HUDEP-2 (cell line): ENCODE data around the gene THEM5.

Source experiments
- DNase-seq, 76 experiments: peaks; one replicate each; lab custom pipeline; 2025; ENCODE audit not compliant: unreplicated experiment in 76 of 76; lab: John Stamatoyannopoulos, UW

THEM5 gene

DNA sequence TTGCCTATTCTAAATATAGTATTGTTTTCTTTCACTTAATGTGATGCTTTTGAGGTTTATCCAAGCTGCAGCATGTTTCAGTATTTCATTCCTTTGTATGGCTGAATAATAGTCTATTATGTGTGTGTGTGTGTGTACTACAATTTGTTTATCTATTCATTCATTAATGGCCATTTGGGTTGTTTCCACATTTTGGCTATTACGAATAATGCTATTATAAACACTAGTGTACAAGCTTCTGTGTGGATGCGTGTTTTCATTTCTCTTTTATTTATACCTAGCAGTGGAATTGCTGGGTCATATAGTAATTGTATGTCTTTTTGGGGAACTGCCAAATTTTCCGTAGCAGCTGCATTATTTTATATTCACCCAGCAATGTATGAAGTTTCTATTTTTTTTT, 15.0 kb upstream of the THEM5 start:
- no peak for DNase-seq

DNA sequence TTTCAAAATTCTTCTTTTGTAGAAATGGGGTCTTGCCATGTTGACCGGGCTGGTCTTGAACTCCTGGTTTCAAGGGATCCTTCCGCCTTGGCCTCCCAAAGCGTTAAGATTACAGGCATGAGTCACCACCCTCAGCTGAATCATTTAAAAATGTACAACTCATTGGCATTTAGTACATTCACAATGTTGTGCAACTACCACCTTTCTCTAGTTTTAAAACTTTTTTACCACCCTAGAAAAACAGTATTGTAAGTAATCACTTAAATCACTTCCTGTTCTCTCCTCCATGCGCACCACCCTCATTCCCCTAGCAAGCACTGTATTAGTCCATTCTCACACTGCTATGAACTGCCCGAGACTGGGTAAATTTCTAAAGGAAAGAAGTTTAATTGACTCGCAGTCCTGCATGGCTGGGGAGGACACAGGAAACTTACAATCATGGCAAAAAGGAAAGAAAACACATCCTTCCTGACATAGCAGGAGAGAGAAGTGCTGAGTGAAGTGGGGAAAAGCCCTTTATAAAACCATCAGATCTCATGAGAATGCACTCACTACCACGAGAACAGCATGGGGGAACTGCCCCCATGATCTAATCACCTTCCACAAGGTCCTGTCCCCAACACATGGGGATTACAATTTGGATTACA, 14.4 kb upstream of the THEM5 start:
- DNase-seq = no peak

DNA sequence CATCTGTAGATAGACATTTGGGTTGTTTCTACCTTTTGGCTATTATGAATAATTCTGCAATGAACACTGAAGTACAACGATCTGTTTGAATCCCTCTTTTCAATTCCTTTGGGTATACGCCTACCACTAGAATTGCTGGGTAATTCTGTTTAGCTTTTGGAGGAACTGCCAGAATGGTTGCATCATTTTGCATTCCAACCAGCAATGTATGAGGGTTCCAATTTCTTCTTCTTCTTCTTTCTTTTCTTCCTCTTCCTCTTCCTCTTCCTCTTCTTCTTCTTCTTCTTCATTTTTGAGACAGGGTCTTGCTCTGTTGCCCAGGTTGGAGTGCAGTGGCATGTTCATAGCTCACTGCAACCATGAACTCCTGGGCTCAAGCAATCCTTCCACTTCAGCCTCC, 13.8 kb upstream of the THEM5 start:
- DNase-seq = no peak

DNA sequence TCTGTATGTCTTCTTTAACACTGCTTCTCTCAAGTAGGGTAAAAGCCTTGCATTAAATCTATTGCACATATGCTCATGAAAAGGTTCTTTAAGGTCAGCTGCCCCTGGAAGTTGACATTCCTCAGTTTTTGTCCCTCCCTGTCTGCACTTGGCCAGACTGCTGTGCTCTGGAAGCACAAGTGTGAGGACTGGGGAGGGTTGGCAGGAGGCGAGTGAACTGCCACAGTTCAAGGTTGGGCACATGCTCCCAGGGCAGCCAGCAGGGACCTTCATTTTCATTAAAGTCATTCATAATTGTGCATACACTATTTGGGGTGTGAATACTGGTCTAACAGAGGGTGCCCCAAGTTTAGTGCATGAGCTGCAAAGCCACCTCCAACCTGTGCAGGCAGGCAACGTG, 10.9 kb upstream of the THEM5 start:
- DNase-seq = no peak

DNA sequence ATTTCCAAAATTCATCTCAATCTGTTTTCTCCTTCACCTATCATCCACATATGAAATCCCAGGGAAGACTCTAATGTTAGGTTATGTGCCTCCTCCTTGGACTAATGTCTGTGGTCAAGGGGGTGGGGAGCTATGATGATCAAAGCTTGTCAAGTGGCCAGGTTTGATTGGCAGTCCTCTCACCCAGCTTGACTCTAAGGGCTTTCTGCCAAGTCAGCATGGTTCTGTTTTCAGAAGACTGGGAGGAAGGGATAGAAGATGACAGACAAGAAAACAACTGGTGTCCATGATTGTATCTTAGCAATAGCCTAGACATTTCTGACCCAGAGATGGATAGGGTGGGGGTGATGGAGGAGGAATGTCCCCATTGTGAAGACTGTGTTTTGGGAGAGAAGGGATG, 9.1 kb upstream of the THEM5 start:
- DNase-seq = peak in 40 of 76 experiments; percentile 5 to 68 (median 30)

DNA sequence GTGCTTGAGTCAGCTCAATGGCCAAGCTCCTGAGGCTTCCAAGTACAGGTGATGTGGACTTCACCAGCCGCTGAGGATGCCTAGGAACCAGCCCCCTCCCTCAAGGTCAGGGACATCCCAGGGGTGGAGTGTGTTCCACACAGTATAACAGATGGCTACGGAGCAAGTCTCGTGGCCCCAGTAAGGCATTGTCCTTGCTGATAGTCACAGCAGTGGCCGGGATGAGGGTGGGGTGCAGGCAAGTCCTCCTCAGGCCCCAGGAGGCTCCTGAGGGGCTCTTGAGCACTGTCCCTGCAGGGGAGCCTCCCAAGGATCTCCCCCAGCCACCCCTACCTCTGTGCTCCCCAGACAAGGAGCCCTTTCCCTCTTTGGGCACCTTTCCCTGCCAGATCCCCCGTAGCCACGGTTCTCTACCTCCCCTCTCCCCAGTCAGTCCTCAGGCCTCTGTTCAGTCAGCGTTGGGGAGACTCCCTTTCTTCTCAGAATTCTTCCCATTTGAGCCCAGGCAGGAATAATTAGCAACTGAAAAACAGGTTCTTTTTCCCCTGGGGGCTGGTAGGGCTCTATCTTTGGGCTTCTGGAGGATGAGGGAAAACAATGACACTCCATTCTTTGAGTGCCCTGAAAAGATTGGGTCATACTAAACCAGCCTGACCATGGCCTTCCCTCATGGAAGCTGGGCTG, 7.1 kb upstream of the THEM5 start:
- no peak for DNase-seq

DNA sequence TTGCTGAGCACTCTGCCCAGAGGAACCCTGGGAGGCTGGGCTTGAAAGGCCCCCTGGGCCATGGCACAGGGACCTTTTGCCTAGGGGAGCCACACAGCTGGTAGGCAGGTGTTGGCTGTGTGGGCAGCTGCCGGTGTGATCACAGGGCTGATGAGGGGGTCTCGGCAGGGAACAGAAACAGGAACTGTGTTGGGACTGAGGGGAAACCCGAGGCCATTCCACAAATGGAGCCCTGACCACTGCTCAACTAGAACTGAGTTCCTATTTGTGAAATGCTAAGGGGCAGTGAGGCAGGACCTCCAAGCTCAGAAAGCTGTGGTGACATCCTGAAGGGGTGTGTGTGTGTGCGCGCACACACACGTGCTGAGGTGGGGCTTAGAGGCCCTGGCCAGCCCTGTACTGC, 6.4 kb upstream of the THEM5 start:
- no peak for DNase-seq

DNA sequence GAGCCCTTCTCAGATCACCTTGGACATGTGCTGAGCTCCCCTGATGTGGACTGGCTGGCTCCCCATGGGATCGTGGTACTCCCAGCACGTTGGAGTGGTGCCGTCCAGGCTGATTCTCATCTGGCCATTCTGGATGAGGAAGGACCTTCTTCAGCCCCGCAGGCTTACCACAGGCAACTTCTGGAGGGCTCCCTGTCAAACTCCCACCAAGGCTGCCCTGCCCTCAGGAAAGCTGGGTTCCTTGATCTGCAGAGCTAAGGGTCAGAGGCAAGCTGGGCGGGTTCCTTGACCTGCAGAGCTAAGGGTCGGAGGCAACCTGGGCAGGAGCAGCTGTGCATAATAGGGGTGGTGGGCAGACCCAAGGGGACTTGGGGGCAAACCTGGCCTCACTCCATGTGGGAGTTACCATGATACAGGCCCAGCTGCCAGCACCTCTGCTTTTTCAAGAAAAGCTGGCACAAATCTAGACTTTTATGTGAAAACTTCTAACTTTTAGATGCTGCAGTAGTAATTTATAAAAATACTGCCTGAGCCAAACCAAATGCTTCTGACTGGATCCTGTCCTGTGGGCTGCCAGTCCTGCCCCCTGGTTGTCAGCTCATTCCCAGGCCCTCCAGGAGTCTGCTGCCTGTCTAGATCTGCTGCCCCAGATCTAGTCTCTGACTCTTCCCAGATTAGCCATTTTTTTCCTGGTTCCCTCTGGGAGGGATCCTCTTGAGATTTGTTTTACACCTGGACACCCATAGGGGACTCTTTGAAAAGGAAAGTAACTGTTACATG, 5.6 kb upstream of the THEM5 start:
- no peak for DNase-seq

DNA sequence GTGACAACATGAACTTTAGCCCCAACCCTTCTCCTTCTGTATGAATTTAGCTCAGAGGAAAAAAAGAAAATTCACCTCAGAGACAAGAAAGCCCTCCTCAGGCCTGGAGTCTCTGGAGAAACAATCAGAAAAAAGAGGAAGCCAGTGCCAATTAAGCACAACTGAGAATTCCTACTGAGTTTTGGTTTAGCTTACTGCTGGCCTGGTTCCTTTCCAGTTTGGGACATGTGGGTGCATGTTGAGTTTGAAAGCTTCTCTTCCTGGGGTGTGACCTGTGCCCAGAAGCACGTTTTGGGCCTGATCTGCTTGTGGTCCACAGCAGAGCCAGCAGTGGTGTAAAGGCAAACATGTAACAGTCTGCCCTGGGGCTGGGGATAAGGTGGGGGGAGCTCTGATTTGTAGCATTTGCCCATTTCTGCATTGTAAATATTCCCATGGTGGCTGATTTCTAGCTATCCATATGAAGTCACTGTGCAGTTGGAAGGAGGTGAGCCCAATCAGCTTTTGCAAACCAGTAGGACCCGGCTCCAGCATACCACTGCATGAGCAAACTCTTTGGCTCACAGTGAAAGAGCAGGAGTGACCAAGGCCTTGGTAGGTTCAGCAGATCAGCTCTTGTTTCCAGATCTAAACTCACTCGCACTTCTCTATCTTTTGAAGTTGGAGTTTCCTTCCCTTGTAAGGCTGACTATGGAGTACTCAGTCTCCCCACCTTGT, 4.7 kb upstream of the THEM5 start:
- no peak for DNase-seq

DNA sequence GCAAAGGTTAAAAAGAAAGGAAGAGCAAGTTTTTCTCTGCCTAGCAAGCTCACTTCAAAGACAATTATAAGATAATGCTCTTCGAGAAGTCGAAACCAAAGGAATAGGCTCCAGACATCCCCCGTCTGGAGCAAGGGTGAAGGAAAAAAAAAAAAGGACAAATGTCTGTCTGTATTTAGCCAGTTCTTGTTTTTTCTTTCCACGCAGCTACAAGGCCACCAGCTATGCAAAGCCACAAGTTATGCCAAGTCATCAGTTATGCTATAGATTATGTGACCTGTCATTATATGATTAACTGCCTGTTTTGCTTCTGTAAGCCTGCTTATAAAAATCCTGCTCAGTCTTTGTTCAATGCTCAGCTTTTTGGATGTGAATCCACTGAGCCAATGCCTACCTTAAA, 2.4 kb upstream of the THEM5 start:
- peak in 1 of 76 experiments; percentile 9 for DNase-seq

DNA sequence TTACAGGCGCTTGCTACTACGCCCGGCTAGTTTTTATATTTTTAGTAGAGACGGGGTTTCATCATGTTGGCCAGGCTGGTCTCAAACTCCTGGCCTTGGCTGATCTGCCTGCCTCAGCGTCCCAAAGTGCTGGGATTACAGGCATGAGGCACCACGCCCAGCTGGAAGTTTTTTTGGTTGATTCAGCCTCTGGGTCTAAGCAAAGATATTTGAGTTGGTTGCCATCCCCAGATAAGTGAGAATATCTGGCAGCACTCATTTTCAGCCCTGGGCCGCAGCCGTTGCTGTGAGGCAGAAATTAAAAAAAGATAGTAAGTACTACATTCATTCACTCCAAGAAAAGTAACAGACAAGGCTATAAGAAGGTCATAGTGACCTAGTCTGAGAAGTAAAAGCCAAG, 2.0 kb upstream of the THEM5 start:
- DNase-seq = peak in 30 of 76 experiments; percentile 9 to 56 (median 23)

DNA sequence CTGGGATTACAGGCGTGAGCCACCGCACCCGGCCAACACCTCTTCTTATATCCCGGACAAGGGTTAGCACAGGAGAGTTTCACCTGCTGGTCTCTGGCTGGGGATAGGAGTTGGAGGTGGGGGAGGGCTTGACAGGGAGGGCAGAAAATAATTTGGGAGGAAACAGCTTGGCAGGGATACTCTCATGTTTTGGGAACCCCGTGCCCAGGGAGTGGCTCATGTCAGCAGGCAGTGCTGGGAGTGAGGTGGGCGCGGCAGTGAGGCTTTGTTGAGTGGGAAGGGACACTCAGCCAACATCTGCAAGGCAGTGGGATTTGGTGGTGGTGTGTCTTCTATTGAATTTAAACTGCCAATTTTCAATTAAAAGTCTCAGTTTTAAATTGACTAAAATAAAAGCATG, 1.1 kb upstream of the THEM5 start:
- no peak for DNase-seq

DNA sequence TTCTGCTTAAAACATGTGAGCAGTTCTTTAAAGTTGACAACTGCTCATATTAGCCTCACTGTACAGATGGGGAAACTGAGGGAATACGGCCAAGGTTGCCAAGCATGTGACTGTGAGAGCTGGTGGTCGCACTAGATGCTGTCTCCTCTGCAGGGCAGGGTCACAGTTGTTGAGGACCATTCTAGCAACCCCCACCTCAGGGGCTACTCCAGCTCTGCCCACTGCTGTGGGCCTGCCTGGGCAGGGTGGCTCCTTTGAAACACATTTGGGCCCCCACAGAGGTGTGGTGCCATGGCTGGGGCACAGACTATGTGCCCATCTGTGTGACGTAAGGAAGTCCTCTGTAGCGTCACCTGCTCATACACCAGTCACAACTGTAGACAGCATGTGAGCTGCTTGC, 779 bp downstream of the THEM5 start:
- DNase-seq = no peak

DNA sequence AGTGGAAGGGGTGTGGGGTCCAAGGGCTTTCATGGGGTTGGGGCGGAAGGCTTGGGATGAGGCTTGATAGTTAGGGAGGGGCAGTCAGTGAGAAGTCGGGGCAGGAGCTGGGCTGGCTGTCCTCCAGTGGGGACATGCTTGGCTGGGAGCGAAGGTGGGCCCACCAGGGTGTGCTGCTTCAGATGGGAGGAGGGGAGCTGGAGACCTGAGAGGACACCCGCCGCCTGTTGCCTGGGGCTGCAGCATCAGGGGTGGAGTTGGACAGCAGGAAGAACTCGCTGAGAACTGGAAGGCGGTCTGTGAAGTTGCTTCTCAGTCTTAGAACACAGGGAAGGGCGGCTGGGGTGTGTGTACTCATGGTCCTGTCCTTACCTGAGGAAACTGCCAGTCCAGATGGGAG, 1.6 kb downstream of the THEM5 start:
- DNase-seq = no peak

DNA sequence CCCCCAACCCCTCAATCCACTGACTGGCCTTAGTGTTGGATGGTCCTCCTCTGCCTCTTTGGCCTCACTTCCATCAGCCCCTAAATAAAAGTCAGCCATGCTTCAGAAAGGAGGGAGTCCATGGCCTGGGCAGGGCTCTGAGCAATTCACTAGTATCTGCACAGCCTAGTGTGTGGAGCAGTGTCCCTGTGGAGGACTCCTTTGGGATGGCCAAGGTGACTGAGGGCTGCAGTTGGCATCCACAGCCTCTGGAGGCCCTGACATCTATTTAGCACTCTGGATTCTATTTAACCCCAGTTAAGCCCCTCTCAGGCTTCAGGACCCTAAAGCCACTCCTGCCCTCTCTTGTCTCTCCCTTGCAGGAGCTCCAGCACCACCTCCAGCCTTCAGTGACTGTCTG, 3.6 kb downstream of the THEM5 start:
- DNase-seq = no peak

DNA sequence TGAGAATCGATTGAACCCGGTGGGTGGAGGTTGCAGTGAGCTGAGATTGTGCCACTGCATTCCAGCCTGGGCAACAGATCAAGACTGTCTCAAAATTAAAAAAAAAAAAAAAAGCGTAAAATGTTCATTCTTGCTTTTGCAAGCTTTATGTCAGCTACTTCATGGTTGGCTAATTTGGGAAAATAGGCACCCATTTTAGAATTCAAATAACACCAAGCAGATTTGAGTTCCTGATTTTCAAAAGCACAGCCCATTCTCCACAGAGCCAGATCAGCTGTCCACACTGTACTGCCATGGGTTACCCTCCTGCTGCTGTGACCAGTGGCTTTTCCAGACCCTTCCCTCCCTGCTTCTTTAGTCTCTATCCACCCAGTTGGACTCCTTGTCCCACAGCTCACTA, 4.4 kb downstream of the THEM5 start:
- DNase-seq = no peak

DNA sequence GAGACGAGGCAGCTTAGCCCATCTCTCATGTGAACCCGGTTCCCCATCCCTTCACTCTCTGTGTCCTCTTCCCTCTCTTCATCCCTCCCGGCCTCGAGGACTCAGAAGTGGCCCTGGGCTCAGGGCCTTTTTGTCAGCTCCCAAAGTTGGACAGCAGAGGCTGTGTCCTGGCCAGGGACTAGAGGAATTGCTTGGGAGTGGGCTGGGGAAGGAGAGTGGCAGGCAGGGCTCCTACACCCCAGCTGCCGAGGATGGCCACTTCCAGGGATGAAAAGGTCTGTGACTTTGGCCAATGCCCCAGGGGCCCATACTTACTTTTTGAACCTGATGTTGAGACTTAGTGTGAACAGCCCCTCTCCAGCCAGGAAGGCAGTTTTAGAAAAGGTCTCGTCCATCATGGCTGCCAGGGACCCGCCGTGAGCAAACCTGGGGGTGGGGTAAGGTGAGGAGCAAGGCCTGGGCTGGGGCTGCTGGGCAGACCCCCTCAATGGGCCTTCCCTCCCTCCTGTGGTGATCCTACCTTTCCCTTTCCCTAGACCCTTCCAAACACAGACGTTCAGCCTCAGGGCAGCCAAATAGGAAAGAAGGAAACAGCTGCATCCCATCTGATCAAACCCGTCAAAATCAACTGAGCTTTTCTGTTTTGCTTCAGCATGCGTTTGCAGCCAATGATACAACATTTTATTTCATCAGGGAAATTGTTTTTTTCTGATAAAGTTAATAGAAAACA, 5.5 kb downstream of the THEM5 start:
- no peak for DNase-seq

DNA sequence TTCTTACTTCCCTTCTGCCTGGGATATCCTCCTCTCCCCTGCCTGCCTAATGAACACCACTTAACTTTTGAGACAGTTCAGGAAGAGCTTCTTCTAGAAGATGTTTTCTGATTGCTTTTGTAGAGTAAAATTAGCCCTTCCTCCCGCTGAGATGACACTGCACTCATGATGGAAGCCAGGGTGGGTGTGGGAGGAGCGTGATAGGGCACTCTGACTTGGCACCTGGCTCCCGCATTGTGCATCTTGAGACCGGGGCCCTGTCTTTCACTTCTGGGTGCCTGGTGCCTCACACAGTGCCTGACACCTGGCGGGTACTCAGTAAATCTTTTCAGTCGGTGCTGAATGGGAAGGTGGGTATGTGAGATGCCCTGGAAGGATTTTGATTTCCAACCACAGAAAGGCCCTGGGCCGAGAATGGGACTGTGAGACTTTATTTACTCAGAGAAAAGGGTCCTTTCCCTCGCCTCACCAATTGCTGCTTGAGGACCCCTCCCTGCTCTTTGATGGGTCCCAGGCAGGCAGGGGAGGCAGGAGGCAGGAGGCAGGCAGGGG, 6.8 kb downstream of the THEM5 start:
- DNase-seq = no peak

DNA sequence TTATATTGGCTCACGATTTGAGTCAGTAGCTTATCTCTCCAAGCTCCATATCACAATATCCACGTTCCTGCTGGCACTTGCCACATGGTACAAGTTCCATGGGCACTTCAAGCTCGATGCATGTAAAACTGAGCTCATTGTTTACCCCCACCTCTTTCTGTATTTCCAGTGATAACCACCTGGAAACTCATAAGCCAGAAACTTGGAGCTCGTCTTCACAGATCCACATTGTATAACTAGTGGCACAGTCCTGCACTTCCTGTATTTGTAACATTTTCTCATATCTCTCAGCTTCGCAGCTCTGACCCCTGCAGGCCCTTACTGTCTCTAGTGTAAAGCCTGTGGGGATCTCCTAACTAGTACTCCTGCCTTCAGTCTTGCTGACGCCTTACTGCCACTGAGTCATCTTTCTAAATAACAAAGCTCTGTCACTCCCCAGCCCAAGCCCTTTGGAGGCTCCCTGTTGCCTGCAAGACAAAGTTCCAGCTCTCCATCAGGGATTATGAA, 7.4 kb downstream of the THEM5 start:
- peak in 7 of 76 experiments; percentile 7 to 33 (median 11) for DNase-seq

DNA sequence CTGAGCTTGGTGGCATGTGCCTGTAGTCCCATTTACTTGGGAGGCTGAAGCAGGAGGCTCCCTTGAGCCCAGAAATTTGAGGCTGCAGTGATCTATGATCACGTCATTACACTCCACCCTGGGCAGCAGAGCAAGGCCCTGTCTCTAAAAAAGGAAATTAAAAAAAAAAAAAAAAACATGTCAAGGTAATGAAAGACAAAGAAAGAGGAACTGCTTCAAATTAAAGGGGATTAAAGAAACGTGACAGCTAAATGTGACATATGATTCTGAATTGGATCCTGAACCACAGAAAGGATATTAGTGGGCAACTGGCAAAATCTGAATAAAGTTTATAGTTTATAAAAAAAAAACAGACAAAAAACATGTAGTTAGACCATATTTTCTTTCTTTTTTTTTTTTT, 10.1 kb downstream of the THEM5 start:
- DNase-seq = no peak
